ENCODE measurements around the gene ATAT1.

Gene ATAT1

DNA sequence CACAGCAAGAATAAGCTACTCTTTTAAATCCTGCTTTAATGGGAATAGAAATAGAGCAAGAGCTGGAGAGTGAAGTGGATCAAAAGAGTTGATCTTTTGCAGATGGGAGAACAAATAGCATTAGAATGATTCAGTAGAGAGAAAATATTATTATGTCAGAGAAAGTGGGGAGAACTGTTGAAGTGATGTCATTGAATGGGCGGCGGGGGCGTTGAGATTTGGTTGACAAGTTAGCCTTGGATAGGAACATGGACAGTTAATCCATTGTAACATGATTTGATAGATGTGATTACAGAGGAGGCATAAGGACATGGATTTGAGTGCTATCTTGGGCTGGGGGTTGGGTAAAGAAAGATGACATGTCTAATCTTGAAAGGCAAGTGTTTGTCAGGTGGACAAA is 9.2 kb downstream of the ATAT1 start:
- no peak overlapping the region for H3K27ac ChIP-seq
- H4K20me1 ChIP-seq, result peaks cover 0 to 7% (median 0%) of the 10 kb centered on the region in 11 experiments; a peak in 1 of 22 replicates
- no peak overlapping the region for H3K4me2 ChIP-seq
- H3K36me3 ChIP-seq, result peaks cover 41 to 99% (median 89%) of the 10 kb centered on the region in 11 experiments
- no peak for TF ChIP-seq Cebpa-rat (IDR thresholded peaks at IDR 0.05)
- no peaks in the 10 kb centered on the region for H3K27me3 ChIP-seq
- H3K4me3 ChIP-seq, result no peak overlapping the region
- peaks cover 0 to 6% (median 0%) of the 10 kb centered on the region in 10 experiments; a peak in 5 of 20 replicates for H3K4me1 ChIP-seq
- no peak overlapping the region for H3K9ac ChIP-seq
- no peaks in the 10 kb centered on the region for H3K9me3 ChIP-seq (replicated peaks in 1 of 11)

DNA sequence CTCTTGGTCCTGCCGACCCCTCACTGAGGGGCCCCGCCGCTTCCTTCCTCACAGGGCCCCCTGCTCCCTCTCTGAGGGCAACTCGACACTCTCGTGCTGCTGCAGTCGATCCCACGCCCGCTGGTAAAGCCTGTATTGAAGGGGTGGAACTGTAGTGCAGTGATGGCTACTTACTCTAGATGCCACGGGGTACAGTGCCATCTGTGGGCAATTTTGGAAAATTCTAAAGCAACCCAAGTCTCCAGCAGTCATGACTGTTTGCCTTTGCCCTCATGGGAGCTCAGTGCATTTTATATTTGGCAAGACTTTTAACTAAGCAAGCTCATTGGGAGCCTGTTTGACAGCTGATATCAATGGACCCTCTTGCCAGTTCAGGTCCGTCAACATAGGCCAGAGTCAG is 13.8 kb downstream of the ATAT1 start:
- Histone ChIP-seq H3K4me3 (no peak overlapping the region), H3K9me3 (replicated peaks in 1 of 11) (no peaks in the 10 kb centered on the region), H3K4me2 (no peak overlapping the region), H3K36me3 (peaks cover 26 to 97% (median 86%) of the 10 kb centered on the region in 11 experiments), H3K27me3 (no peaks in the 10 kb centered on the region), H3K4me1 (peaks cover 0 to 33% (median 14%) of the 10 kb centered on the region in 10 experiments; a peak in 15 of 20 replicates), H4K20me1 (peaks cover 0 to 24% (median 0%) of the 10 kb centered on the region in 11 experiments; a peak in 4 of 22 replicates), H3K27ac (no peak overlapping the region), H3K9ac (peak overlapping the region in 6 of 11 experiments; percentile 1 to 28 (median 20); a peak in 4 of 22 replicates)
- TF ChIP-seq Cebpa-rat (IDR thresholded peaks at IDR 0.05), result no peak

GRCh38 chr6:30641048-30641447 is 14.4 kb downstream of the ATAT1 start:
- H3K9ac ChIP-seq, result peak overlapping the region in 7 of 11 experiments; percentile 9 to 53 (median 24); a peak in 6 of 22 replicates
- H4K20me1 ChIP-seq, result peaks cover 0 to 24% (median 0%) of the 10 kb centered on the region in 11 experiments; a peak in 5 of 22 replicates
- H3K4me1 ChIP-seq, result peaks cover 4 to 39% (median 19%) of the 10 kb centered on the region in 10 experiments; a peak in 19 of 20 replicates
- H3K36me3 ChIP-seq, result peaks cover 26 to 97% (median 86%) of the 10 kb centered on the region in 11 experiments
- no peak overlapping the region for H3K4me2 ChIP-seq
- TF ChIP-seq Cebpa-rat (IDR thresholded peaks at IDR 0.05), result no peak
- no peaks in the 10 kb centered on the region for H3K9me3 ChIP-seq (replicated peaks in 1 of 11)
- no peak overlapping the region; a peak in 1 of 22 replicates for H3K27ac ChIP-seq
- H3K4me3 ChIP-seq, result no peak overlapping the region
- H3K27me3 ChIP-seq, result no peaks in the 10 kb centered on the region

DNA sequence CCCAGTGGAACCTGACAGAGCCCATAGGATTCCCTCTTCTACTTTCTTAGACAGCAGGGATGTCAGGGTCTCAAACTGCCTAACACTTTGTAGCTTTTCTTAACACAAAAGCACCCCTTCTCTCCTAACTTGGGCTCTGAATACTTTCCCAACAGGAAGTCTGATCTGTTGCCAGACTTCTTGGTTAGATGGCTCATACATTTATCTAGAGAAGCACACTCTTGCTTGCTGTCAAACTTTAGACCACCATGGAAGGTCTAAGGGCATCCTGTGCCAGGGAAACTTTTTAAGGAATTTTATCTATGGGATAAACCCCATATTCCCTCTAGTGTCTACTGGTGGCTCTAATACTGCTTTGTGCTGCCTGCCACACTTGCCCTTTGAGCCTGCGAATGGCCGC is 17.0 kb downstream of the ATAT1 start:
- Histone ChIP-seq H4K20me1 (peaks cover 0 to 28% (median 0%) of the 10 kb centered on the region in 11 experiments; a peak in 5 of 22 replicates), H3K27ac (peak overlapping the region in 3 of 11 experiments; percentile 1 to 26 (median 10); a peak in 3 of 22 replicates), H3K9ac (peak overlapping the region in 6 of 11 experiments; percentile 28 to 57 (median 48); a peak in 7 of 22 replicates), H3K27me3 (no peaks in the 10 kb centered on the region), H3K4me2 (peak overlapping the region in 3 of 11 experiments; percentile 38 to 88 (median 75); a peak in 4 of 22 replicates), H3K4me1 (peaks cover 18 to 52% (median 33%) of the 10 kb centered on the region in 10 experiments), H3K9me3 (replicated peaks in 1 of 11) (no peaks in the 10 kb centered on the region), H3K4me3 (no peak overlapping the region), H3K36me3 (peaks cover 26 to 76% (median 70%) of the 10 kb centered on the region in 11 experiments)
- no peak for TF ChIP-seq Cebpa-rat (IDR thresholded peaks at IDR 0.05)

DNA sequence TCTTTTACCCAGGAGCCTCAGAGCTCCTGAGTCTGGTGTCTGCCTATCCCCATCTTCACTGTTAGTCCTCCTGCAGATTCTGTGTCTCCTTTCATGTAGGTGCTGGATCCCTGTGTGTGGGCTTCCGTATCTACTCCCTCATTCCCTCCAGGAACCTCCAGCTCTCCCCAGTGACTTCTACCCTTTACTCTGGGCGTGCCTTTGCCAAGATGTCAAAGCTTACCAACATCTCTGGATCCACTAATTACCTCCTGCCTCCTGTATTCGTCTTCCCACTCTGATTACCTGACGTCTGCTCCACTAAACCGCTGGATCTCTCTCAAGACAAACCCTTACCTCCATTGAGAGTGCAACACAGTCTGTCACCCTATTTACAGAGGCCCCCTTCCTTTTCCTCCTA is 18.1 kb downstream of the ATAT1 start:
- Histone ChIP-seq H3K9me3 (replicated peaks in 1 of 11) (no peaks in the 10 kb centered on the region), H3K27me3 (no peaks in the 10 kb centered on the region), H3K36me3 (peaks cover 24 to 72% (median 62%) of the 10 kb centered on the region in 11 experiments), H3K9ac (peak overlapping the region in 10 of 11 experiments; percentile 19 to 61 (median 48); a peak in 14 of 22 replicates), H3K27ac (peak overlapping the region in 6 of 11 experiments; percentile 15 to 49 (median 20); a peak in 9 of 22 replicates), H3K4me3 (no peak overlapping the region), H3K4me2 (peak overlapping the region in 7 of 11 experiments; percentile 11 to 88 (median 75); a peak in 11 of 22 replicates), H4K20me1 (peaks cover 0 to 32% (median 0%) of the 10 kb centered on the region in 11 experiments; a peak in 7 of 22 replicates), H3K4me1 (peaks cover 18 to 63% (median 42%) of the 10 kb centered on the region in 10 experiments)
- TF ChIP-seq Cebpa-rat (IDR thresholded peaks at IDR 0.05), result no peak

GRCh38 chr6:30645989-30646388 is 19.3 kb downstream of the ATAT1 start:
- peaks cover 16 to 72% (median 59%) of the 10 kb centered on the region in 11 experiments for H3K36me3 ChIP-seq
- peaks cover 0 to 27% (median 0%) of the 10 kb centered on the region in 11 experiments; a peak in 7 of 22 replicates for H4K20me1 ChIP-seq
- H3K9me3 ChIP-seq (replicated peaks in 1 of 11), result no peaks in the 10 kb centered on the region
- TF ChIP-seq Cebpa-rat (IDR thresholded peaks at IDR 0.05), result no peak
- H3K4me1 ChIP-seq, result peaks cover 18 to 63% (median 42%) of the 10 kb centered on the region in 10 experiments
- peak overlapping the region in 3 of 11 experiments; percentile 16 to 35 (median 34); a peak in 4 of 22 replicates for H3K27ac ChIP-seq
- H3K4me2 ChIP-seq, result peak overlapping the region; percentile 53 to 88 (median 79)
- H3K4me3 ChIP-seq, result peak overlapping the region in 3 of 10 experiments; percentile 87 to 99 (median 94); a peak in 3 of 20 replicates
- no peaks in the 10 kb centered on the region for H3K27me3 ChIP-seq
- H3K9ac ChIP-seq, result peak overlapping the region in 10 of 11 experiments; percentile 21 to 97 (median 55); a peak in 17 of 22 replicates

DNA sequence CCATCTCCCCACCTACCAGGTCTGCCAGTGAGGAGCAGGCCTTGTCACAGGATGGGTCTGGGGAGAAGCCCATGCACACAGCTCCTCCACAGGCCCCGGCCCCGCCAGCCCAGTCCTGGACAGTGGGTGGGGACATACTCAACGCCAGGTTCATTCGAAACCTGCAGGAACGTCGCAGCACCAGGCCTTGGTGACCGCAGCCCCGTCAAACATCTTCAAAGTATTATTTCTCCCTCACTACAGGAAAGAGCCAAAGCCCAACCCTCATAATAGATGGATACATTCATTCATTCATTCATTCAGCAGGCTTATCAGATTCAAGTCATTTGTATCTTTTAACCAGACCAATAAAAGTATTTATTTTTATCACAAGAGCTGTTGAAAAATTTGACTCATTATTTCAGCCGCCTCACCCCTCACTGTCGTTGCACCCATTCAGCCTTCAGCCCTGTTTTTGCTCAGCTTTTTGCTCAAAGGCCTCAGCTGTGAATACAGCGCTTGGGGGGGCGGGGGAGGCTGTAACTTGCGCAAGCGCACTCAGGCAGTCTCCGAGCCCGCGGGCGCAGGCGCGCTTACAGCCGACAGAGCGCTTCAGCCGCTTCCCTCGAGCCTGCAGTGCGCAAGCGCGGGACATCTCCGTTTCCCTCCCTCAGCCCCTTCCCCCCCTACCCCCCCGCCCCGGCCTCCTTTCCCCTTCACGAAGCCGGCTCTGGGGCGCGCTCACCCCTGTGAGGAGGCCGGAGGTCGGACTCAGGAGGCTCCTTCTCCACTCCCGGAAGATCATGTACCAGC is 20.0 kb downstream of the ATAT1 start, which contains the start of gene C6orf136:
C6orf136 (plus strand) TSS at position 684 of the 792 bp plus-strand sequence; CDS start at position 783, 99 bp downstream.
- H3K36me3 ChIP-seq, result peaks cover 16 to 72% (median 59%) of the 10 kb centered on the region in 11 experiments
- peak within 1 kb of the TSS; percentile 88 to 97 (median 91) for H3K9ac ChIP-seq
- H3K27me3 ChIP-seq, result no peaks in the 10 kb centered on the region
- peaks cover 0 to 24% (median 0%) of the 10 kb centered on the region in 11 experiments; a peak in 7 of 22 replicates for H4K20me1 ChIP-seq
- peak within 1 kb of the TSS; percentile 87 to 100 (median 95) for H3K4me3 ChIP-seq
- H3K4me2 ChIP-seq, result peak within 1 kb of the TSS; percentile 67 to 93 (median 85)
- no peak for TF ChIP-seq Cebpa-rat (IDR thresholded peaks at IDR 0.05)
- H3K27ac ChIP-seq, result peak within 1 kb of the TSS; percentile 64 to 96 (median 88)
- H3K9me3 ChIP-seq (replicated peaks in 1 of 11), result no peaks in the 10 kb centered on the region
- H3K4me1 ChIP-seq, result peaks cover 18 to 63% (median 42%) of the 10 kb centered on the region in 10 experiments

DNA sequence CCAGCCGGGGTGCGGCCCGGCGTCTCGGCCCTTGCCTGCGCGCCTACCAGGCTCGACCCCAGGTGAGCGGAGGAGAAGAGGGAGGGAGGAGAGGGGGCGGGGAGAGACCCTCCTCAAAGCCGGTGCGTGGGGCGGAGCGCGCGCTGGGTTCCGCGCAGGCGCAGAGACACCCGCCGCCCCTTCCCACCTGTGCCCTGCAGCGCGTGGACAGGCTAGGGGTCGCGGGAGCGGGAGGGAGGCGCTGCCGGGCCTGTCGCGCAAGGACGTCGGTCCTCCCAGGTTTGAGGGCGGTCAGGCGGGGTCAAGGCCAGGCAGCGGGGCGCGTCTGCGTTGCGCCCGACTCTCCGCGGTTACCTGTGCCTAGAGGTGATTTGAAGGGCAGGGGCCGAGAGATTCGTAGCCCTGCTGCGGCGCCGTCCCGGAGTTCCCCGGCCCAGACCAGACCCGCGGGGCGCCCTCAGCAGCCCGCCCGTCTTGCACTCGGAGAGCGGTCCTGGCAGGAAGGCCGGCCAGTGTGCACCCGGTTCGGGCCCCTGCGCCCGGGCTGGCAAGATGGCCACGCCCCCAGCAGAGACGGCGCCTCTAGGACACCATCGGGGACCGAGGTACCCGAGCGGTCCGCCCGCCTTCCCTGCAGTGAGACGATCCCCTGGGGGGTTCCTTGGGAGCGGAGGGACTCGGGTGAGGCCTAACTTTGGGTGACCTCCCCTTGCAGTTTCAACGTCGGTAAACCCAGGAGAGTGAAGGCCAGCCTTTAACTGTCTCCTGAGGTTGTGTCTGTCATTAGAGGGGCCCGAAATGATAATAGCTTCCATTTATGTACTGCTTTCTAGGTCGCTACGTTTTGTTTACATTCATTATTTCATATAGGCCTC is 20.8 kb downstream of the ATAT1 start:
- Histone ChIP-seq H3K4me2 (peak overlapping the region; percentile 67 to 93 (median 85)), H3K9ac (peak overlapping the region; percentile 88 to 97 (median 91)), H3K27me3 (no peaks in the 10 kb centered on the region), H3K4me1 (peaks cover 18 to 63% (median 42%) of the 10 kb centered on the region in 10 experiments), H4K20me1 (peaks cover 0 to 24% (median 2%) of the 10 kb centered on the region in 11 experiments; a peak in 8 of 22 replicates), H3K27ac (peak overlapping the region; percentile 64 to 96 (median 88)), H3K36me3 (peaks cover 18 to 73% (median 59%) of the 10 kb centered on the region in 11 experiments), H3K4me3 (peak overlapping the region; percentile 87 to 100 (median 95)), H3K9me3 (replicated peaks in 1 of 11) (no peaks in the 10 kb centered on the region)
- no peak for TF ChIP-seq Cebpa-rat (IDR thresholded peaks at IDR 0.05)

Data from BLaER1 treated with 17β-estradiol and CSF1 and Interleukin-3, amounts not matched to agents 10 nM and 100 nM (cell line).